NCI-H510A treated with DMSO at 0.1 percent for 48 hours (cell line): ENCODE data around the gene ASB15.
A peak's percentile ranks its signal among the peaks of the same experiment; 100 is the strongest.

Experiments used
- DNase-seq: peaks from one replicate; lab custom pipeline; 2025; lab: John Stamatoyannopoulos, UW

The ASB15 gene

DNA sequence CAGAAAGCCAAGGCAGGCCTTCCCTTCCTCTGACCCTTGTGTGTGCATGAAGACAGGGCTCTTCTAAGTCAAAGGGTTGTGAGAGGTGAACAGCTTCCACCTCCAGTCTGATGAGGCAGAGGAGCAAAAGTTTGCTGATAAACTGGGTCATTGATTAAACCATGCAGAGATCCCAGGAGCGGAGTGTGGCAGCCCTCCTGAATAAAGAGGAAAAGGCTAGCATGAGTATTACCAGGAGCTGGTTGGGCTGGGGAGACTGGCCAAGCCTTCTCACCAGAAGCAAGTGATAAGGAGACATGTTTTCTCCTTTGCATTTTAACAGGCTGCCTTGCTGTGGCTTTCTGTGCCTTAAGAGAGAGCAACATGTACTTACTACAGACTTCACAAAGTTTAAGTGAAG, 64.3 kb downstream of the ASB15 start:
- no peak for DNase-seq

- DNase-seq: no peak
Measured at GRCh38 chr7:123666492-123666891, 64.9 kb downstream of the ASB15 start.

- DNase-seq: no peak
Measured at GRCh38 chr7:123669485-123669884, 67.9 kb downstream of the ASB15 start.

- DNase-seq: no peak
Measured at GRCh38 chr7:123673137-123673732, 71.6 kb downstream of the ASB15 start.

- DNase-seq: no peak
Measured at GRCh38 chr7:123673752-123674398, 72.3 kb downstream of the ASB15 start.

GRCh38 chr7:123674399-123675180, 73.0 kb downstream of the ASB15 start:
- DNase-seq: no peak

DNA sequence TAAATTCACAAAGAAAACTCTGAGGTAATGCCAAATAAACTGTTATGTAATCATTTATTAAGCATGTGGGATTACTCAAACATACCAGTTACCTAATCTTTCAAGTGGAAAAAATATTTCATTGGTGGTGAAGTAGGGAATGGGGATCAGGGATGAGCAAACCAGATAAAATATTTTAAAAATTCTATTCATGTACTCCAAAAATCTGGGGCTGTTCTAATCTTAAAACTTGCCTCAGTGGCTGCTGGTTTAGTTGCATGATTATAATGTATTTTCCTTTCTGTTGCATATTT, 73.5 kb downstream of the ASB15 start:
- no peak for DNase-seq

GRCh38 chr7:123677061-123677715, 75.6 kb downstream of the ASB15 start:
- no peak for DNase-seq

GRCh38 chr7:123679614-123680013, 78.0 kb downstream of the ASB15 start:
- DNase-seq: no peak

DNA sequence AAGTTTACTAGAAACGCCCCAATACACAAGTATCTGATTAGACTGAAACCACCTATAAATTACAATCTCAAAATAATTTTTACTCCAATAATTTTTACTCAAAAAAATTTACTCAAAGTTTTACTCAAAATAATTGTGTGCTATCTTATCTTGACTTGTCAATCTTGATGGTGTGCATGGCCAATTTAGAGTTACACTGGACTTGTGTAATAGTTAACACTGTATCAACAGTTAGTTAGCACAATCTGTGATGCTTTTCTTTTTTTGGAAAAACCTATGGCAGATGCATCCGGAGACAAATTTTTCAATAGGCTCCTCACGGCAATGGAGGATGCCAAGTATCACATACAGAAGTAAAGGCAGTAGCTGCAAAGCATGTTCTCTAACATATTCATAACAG, 79.0 kb downstream of the ASB15 start:
- DNase-seq: no peak

DNA sequence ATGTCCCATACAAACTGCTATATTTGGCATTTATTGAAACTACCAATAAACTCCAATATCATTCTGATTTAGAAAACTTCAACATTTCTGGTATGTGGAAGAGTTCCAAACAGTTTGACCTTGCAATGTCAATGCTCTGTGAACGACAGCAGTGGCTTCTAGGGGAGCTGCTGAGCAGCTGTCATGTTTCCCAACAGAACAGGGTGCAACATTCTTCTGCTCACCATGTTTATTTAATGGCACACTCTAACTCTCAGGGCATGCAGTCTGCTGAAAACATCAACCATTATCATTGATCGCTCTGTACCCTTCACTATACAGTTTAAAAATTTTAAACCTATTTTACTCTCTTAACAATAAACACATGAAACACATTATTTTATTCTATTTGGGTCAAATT, 79.9 kb downstream of the ASB15 start:
- DNase-seq: no peak

- DNase-seq: peak; percentile 59
Measured at GRCh38 chr7:123682690-123683089, 81.1 kb downstream of the ASB15 start.

- DNase-seq: no peak
Measured at GRCh38 chr7:123687161-123687560, 85.5 kb downstream of the ASB15 start.

- no peak for DNase-seq
Measured at GRCh38 chr7:123687727-123688126, 86.1 kb downstream of the ASB15 start.
